Fibroblast of lung (primary cell): Measurements from ENCODE around the gene TSEN15.

Source experiments
- CTCF ChIP-seq, 2 donors: IDR thresholded peaks in 1 of 2; conservative IDR thresholded peaks in 1 of 2; 1 replicate in 1 of 2; 2 replicates in 1 of 2; pipeline ENCODE4 v1.5.1; 2011 to 2012; ENCODE audit warnings: low read length in 2 of 2, control low read depth in 1 of 2, inconsistent platforms in 1 of 2, low read depth in 1 of 2, mild to moderate bottlenecking in 1 of 2
- EZH2 ChIP-seq: IDR thresholded peaks from 2 replicates; pipeline ENCODE4 v1.5.1; 2012; ENCODE audit warnings: low read length, control low read depth, mild to moderate bottlenecking; ENCODE audit errors: missing control alignments

DNA sequence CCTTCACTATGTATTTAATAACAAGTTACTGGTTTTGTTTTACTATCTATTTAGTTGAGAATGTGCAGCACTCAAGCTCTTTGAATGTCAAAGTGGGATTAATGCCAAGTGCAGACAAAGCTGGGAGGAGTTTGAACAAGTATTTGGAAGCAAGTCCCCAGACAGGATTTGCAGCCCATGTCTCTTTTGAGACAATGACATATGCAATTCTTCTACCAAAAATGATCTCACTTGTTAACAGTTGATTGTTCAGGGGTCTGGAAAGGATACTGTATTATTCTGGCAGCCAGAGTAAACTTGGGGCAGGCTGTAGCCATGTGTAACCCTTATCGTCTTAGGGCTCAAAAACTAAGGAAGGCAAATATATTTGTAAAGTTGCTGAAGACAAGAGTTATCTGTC is 29.8 kb upstream of the TSEN15 start:
- TF ChIP-seq CTCF (conservative IDR thresholded peaks at IDR 0.05 in 1 of 2, IDR thresholded peaks at IDR 0.05 in 1 of 2; ENCODE audit: low read depth in 1 of 2, low read length in 2 of 2) (no peak), EZH2 (no peak)
